Measurements from ENCODE around the gene NBAS.

GRCh38 chr2:15191789-15192188 lies 369.3 kb downstream of the NBAS start:
- TF ChIP-seq, protein P1, sequence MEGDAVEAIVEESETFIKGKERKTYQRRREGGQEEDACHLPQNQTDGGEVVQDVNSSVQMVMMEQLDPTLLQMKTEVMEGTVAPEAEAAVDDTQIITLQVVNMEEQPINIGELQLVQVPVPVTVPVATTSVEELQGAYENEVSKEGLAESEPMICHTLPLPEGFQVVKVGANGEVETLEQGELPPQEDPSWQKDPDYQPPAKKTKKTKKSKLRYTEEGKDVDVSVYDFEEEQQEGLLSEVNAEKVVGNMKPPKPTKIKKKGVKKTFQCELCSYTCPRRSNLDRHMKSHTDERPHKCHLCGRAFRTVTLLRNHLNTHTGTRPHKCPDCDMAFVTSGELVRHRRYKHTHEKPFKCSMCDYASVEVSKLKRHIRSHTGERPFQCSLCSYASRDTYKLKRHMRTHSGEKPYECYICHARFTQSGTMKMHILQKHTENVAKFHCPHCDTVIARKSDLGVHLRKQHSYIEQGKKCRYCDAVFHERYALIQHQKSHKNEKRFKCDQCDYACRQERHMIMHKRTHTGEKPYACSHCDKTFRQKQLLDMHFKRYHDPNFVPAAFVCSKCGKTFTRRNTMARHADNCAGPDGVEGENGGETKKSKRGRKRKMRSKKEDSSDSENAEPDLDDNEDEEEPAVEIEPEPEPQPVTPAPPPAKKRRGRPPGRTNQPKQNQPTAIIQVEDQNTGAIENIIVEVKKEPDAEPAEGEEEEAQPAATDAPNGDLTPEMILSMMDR (IDR thresholded peaks at IDR 0.05), result no peak
- TF ChIP-seq SIN3A (IDR thresholded peaks at IDR 0.05; ENCODE audit: borderline replicate concordance, insufficient read depth, low read depth, low read length), result no peak

Data from Panc1 (cell line).